Endodermal cell (in vitro differentiated cells): ENCODE data around the gene RASAL2. TPM values are rescaled to one million over a fixed set of nuclear protein-coding genes. Genes with fewer than 3 reads are reported as not detected.

ENCODE experiments used
- DNase-seq: peaks from one replicate; pipeline ENCODE4 v3.0.0-alpha.2; 2017
- H3K27ac ChIP-seq: 2 replicates; pipeline ENCODE4 v1.5.1; 2013; ENCODE audit warnings: mild to moderate bottlenecking, low read depth, low read length, moderate library complexity
- H3K27me3 ChIP-seq: 2 replicates; pipeline ENCODE4 v1.6.1; 2013; ENCODE audit warnings: mild to moderate bottlenecking, low read length, moderate library complexity; ENCODE audit not compliant: insufficient read depth, control insufficient read depth, poor library complexity, severe bottlenecking
- H3K36me3 ChIP-seq: 2 replicates; pipeline ENCODE4 v1.7.0; 2013; ENCODE audit warnings: mild to moderate bottlenecking, low read length, moderate library complexity; ENCODE audit not compliant: control insufficient read depth, insufficient read depth
- H3K4me1 ChIP-seq: one replicate; pipeline ENCODE4 v1.7.0; 2013; ENCODE audit warnings: low read length; ENCODE audit not compliant: control insufficient read depth, insufficient read depth
- H3K4me3 ChIP-seq: 2 replicates; pipeline ENCODE4 v1.5.1; 2013; ENCODE audit warnings: mild to moderate bottlenecking, low read length, moderate library complexity
- H3K9ac ChIP-seq: 2 replicates; pipeline ENCODE4 v1.6.1; 2013; ENCODE audit warnings: mild to moderate bottlenecking, low read length, moderate library complexity; ENCODE audit not compliant: poor library complexity, severe bottlenecking; ENCODE audit errors: extremely low read depth
- H3K9me3 ChIP-seq: 2 replicates; pipeline ENCODE4 v1.6.1; 2013; ENCODE audit warnings: mild to moderate bottlenecking, low read length, moderate library complexity; ENCODE audit not compliant: control insufficient read depth
- H3K27ac Mint-ChIP-seq: 2 replicates; pipeline ENCODE4 v1.8.0; 2020; ENCODE audit warnings: mixed read lengths
- H3K27me3 Mint-ChIP-seq: 2 replicates; pipeline ENCODE4 v1.8.0; 2021; ENCODE audit warnings: mild to moderate bottlenecking, mixed read lengths; ENCODE audit not compliant: insufficient read depth
- H3K36me3 Mint-ChIP-seq: 2 replicates; pipeline ENCODE4 v1.8.0; 2020; ENCODE audit warnings: low read depth, mixed read lengths
- H3K4me1 Mint-ChIP-seq: 2 replicates; pipeline ENCODE4 v1.8.0; 2020; ENCODE audit warnings: mixed read lengths
- H3K4me3 Mint-ChIP-seq: 2 replicates; pipeline ENCODE4 v1.8.0; 2020; ENCODE audit warnings: mild to moderate bottlenecking, moderate library complexity, mixed read lengths
- H3K9me3 Mint-ChIP-seq: 2 replicates; pipeline ENCODE4 v1.8.0; 2020; ENCODE audit warnings: mild to moderate bottlenecking, mixed read lengths
- WGBS, 2 experiments: methylation state at CpG; one replicate each; pipeline versions ENCODE4 v1.1.5 to v1.1.7; 2013; ENCODE audit warnings: missing lambda C conversion rate in 2 of 2, mixed read lengths in 1 of 2; ENCODE audit not compliant: insufficient coverage in 1 of 2, insufficient read length in 1 of 2; 5-methylcytosine and 5-hydroxymethylcytosine counted together
- total RNA-seq, 2 donors: library from RNA; stranded (reverse); fragmentation: NEBNext Ultra II Directional in 1 of 2; extraction: Animal tissue kit (Norgen Biotek cat#: 25700) in 1 of 2; gene quantifications; 2 replicates in 1 of 2; 3 replicates in 1 of 2; pipeline ENCODE4 v1.2.1, GENCODE V29; 2021
- TF ChIP-seq, protein P1 (sequence below): fragments of 200-600 bp; sonication (generic); conservative IDR thresholded peaks from 2 replicates; pipeline ENCODE4 v1.5.0; 2021; ENCODE audit warnings: antibody characterized with exemption, mild to moderate bottlenecking

Gene RASAL2
- total RNA-seq, 2 donors from 2014 or later = 21.8 to 22.1 TPM

- H3K27me3 ChIP-seq = no peaks in the 10 kb centered on the region
- DNase-seq = no peak
- no peaks in the 10 kb centered on the region for H3K4me1 Mint-ChIP-seq
- no peaks in the 10 kb centered on the region for H3K9me3 ChIP-seq
- H3K9ac ChIP-seq = no peak overlapping the region
- H3K4me3 ChIP-seq = no peak overlapping the region
- TF ChIP-seq, protein P1, sequence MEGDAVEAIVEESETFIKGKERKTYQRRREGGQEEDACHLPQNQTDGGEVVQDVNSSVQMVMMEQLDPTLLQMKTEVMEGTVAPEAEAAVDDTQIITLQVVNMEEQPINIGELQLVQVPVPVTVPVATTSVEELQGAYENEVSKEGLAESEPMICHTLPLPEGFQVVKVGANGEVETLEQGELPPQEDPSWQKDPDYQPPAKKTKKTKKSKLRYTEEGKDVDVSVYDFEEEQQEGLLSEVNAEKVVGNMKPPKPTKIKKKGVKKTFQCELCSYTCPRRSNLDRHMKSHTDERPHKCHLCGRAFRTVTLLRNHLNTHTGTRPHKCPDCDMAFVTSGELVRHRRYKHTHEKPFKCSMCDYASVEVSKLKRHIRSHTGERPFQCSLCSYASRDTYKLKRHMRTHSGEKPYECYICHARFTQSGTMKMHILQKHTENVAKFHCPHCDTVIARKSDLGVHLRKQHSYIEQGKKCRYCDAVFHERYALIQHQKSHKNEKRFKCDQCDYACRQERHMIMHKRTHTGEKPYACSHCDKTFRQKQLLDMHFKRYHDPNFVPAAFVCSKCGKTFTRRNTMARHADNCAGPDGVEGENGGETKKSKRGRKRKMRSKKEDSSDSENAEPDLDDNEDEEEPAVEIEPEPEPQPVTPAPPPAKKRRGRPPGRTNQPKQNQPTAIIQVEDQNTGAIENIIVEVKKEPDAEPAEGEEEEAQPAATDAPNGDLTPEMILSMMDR = no peak
- H3K36me3 ChIP-seq = no peaks in the 10 kb centered on the region
- no peaks in the 10 kb centered on the region for H3K9me3 Mint-ChIP-seq
- no peak overlapping the region for H3K27ac Mint-ChIP-seq
- no peaks in the 10 kb centered on the region for H3K36me3 Mint-ChIP-seq
- no peak overlapping the region for H3K27ac ChIP-seq
- H3K4me3 Mint-ChIP-seq = no peak overlapping the region
- no peaks in the 10 kb centered on the region for H3K4me1 ChIP-seq
- WGBS, 2 experiments = 92% methylated on average over 2 of the region's 2 CpGs; no CpG with 5 or more reads in 1 of the 2 experiments
- no peaks in the 10 kb centered on the region for H3K27me3 Mint-ChIP-seq
These were observed 17.3 kb upstream of the RASAL2 start for GRCh38 chr1:178076607-178077006.

- Mint-ChIP-seq H3K4me1 (no peaks in the 10 kb centered on the region), H3K27me3 (no peaks in the 10 kb centered on the region), H3K27ac (no peak overlapping the region), H3K9me3 (no peaks in the 10 kb centered on the region), H3K36me3 (no peaks in the 10 kb centered on the region), H3K4me3 (no peak overlapping the region)
- Histone ChIP-seq H3K4me3 (no peak overlapping the region), H3K9me3 (no peaks in the 10 kb centered on the region), H3K4me1 (no peaks in the 10 kb centered on the region), H3K9ac (no peak overlapping the region), H3K27me3 (no peaks in the 10 kb centered on the region), H3K36me3 (no peaks in the 10 kb centered on the region), H3K27ac (no peak overlapping the region)
- TF ChIP-seq, protein P1 = no peak
- no peak for DNase-seq
These were observed 16.0 kb upstream of the RASAL2 start for GRCh38 chr1:178077917-178078316.

GRCh38 chr1:178086294-178086693 is 7.6 kb upstream of the RASAL2 start:
- Mint-ChIP-seq H3K36me3 (no peaks in the 10 kb centered on the region), H3K4me3 (no peak overlapping the region), H3K27ac (no peak overlapping the region), H3K9me3 (no peaks in the 10 kb centered on the region), H3K4me1 (peaks cover 2% of the 10 kb centered on the region), H3K27me3 (peaks cover 2% of the 10 kb centered on the region)
- 84 to 89% methylated on average over 3 of the region's 3 CpGs for WGBS, 2 experiments
- Histone ChIP-seq H3K36me3 (no peaks in the 10 kb centered on the region), H3K4me3 (no peak overlapping the region), H3K27ac (no peak overlapping the region), H3K9me3 (no peaks in the 10 kb centered on the region), H3K27me3 (no peaks in the 10 kb centered on the region), H3K9ac (no peak overlapping the region), H3K4me1 (no peaks in the 10 kb centered on the region)
- DNase-seq = no peak
- TF ChIP-seq, protein P1 = no peak
